Mesendoderm (in vitro differentiated cells): ENCODE results near the gene MMEL1.

Experiments used
- DNase-seq: peaks from one replicate; pipeline ENCODE4 v3.0.0; 2013
- H2AK5ac ChIP-seq: 2 replicates; pipeline ENCODE4 v1.6.1; 2013; ENCODE audit warnings: low read length, inconsistent platforms
- H2BK120ac ChIP-seq: 2 replicates; pipeline ENCODE4 v1.6.1; 2013; ENCODE audit warnings: low read depth, mild to moderate bottlenecking, low read length, moderate library complexity, mixed read lengths
- H2BK15ac ChIP-seq: replicated peaks from 2 replicates; pipeline ENCODE4 v1.6.1; 2013; ENCODE audit warnings: low read depth, mild to moderate bottlenecking, moderate library complexity
- H2BK5ac ChIP-seq: 2 replicates; pipeline ENCODE4 v1.6.1; 2013; ENCODE audit warnings: low read length, inconsistent platforms
- H3K18ac ChIP-seq: 2 replicates; pipeline ENCODE4 v1.6.1; 2013; ENCODE audit warnings: mild to moderate bottlenecking, low read length, mixed read lengths
- H3K23ac ChIP-seq: one replicate; pipeline ENCODE4 v1.6.1; 2013; ENCODE audit warnings: low read length
- H3K27ac ChIP-seq: 2 replicates; pipeline ENCODE4 v1.5.1; 2013; ENCODE audit warnings: low read depth, mild to moderate bottlenecking, inconsistent platforms, low read length, moderate library complexity
- H3K27me3 ChIP-seq: 2 replicates; pipeline ENCODE4 v1.6.1; 2013; ENCODE audit warnings: low read length, control low read depth, mild to moderate bottlenecking, inconsistent platforms; ENCODE audit not compliant: insufficient read depth, poor library complexity
- H3K36me3 ChIP-seq: 2 replicates; pipeline ENCODE4 v1.6.1; 2013; ENCODE audit warnings: low read length, inconsistent platforms; ENCODE audit not compliant: control insufficient read depth, insufficient read depth
- H3K4ac ChIP-seq: one replicate; pipeline ENCODE4 v1.6.1; 2013; ENCODE audit warnings: low read depth, mild to moderate bottlenecking, low read length, moderate library complexity
- H3K4me1 ChIP-seq: 2 replicates; pipeline ENCODE4 v1.6.1; 2013; ENCODE audit warnings: low read depth, low read length, inconsistent platforms; ENCODE audit not compliant: control insufficient read depth
- H3K4me2 ChIP-seq: 2 replicates; pipeline ENCODE4 v1.6.1; 2013; ENCODE audit warnings: low read length
- H3K4me3 ChIP-seq: 2 replicates; pipeline ENCODE4 v1.5.1; 2013; ENCODE audit warnings: mild to moderate bottlenecking, low read length
- H3K56ac ChIP-seq: one replicate; pipeline ENCODE4 v1.6.1; 2013; ENCODE audit warnings: low read length
- H3K79me1 ChIP-seq: 2 replicates; pipeline ENCODE4 v1.6.1; 2013; ENCODE audit warnings: low read length, inconsistent platforms
- H3K79me2 ChIP-seq: 2 replicates; pipeline ENCODE4 v1.6.1; 2013; ENCODE audit warnings: mild to moderate bottlenecking, low read length; ENCODE audit not compliant: control insufficient read depth, insufficient read depth
- H3K9ac ChIP-seq: 2 replicates; pipeline ENCODE4 v1.6.1; 2013; ENCODE audit warnings: low read length, inconsistent platforms
- H4K5ac ChIP-seq: one replicate; pipeline ENCODE4 v1.6.1; 2013; ENCODE audit warnings: low read length
- H4K8ac ChIP-seq: one replicate; pipeline ENCODE4 v1.6.1; 2013; ENCODE audit warnings: low read depth, mild to moderate bottlenecking, control low read depth, low read length, moderate library complexity
- WGBS: extraction: QIAGEN DNeasy Blood & Tissue Kit; methylation state at CpG from one replicate; pipeline ENCODE4 v1.1.7; 2013; ENCODE audit warnings: low lambda C conversion rate, missing lambda C conversion rate; ENCODE audit not compliant: insufficient coverage; ENCODE audit errors: extremely low coverage; 5-methylcytosine and 5-hydroxymethylcytosine counted together

The MMEL1 gene

GRCh38 chr1:2596530-2597333 is 36.1 kb downstream of the MMEL1 start:
- no peaks in the 10 kb centered on the region for H3K79me1 ChIP-seq
- no peak overlapping the region for H3K4me2 ChIP-seq
- no peak overlapping the region for H3K23ac ChIP-seq
- H3K56ac ChIP-seq: no peak overlapping the region
- no peak overlapping the region for H2BK15ac ChIP-seq
- no peak overlapping the region for H2AK5ac ChIP-seq
- H4K5ac ChIP-seq: no peak overlapping the region
- no CpG with 5 or more reads among the region's 28 CpGs for WGBS
- H3K79me2 ChIP-seq: no peaks in the 10 kb centered on the region
- H4K8ac ChIP-seq: no peak overlapping the region
- DNase-seq: no peak
- H3K36me3 ChIP-seq: no peaks in the 10 kb centered on the region
- H3K4ac ChIP-seq: no peak overlapping the region
- no peak overlapping the region for H3K18ac ChIP-seq
- no peaks in the 10 kb centered on the region for H3K4me1 ChIP-seq
- H2BK5ac ChIP-seq: no peak overlapping the region
- H3K27me3 ChIP-seq: no peaks in the 10 kb centered on the region
- no peak overlapping the region for H2BK120ac ChIP-seq
- no peak overlapping the region for H3K9ac ChIP-seq
- no peak overlapping the region for H3K4me3 ChIP-seq
- no peak overlapping the region for H3K27ac ChIP-seq

GRCh38 chr1:2595812-2596529 is 36.8 kb downstream of the MMEL1 start:
- H3K4me2 ChIP-seq: no peak overlapping the region
- H3K9ac ChIP-seq: no peak overlapping the region
- no peak overlapping the region for H2BK15ac ChIP-seq
- H3K79me1 ChIP-seq: no peaks in the 10 kb centered on the region
- no peak overlapping the region for H4K8ac ChIP-seq
- H3K27ac ChIP-seq: no peak overlapping the region
- no peak for DNase-seq
- no peaks in the 10 kb centered on the region for H3K79me2 ChIP-seq
- H2BK5ac ChIP-seq: no peak overlapping the region
- no peaks in the 10 kb centered on the region for H3K4me1 ChIP-seq
- no peak overlapping the region for H3K56ac ChIP-seq
- no peak overlapping the region for H3K18ac ChIP-seq
- no peaks in the 10 kb centered on the region for H3K36me3 ChIP-seq
- no peak overlapping the region for H3K23ac ChIP-seq
- H3K27me3 ChIP-seq: no peaks in the 10 kb centered on the region
- H3K4me3 ChIP-seq: no peak overlapping the region
- H4K5ac ChIP-seq: no peak overlapping the region
- no CpG with 5 or more reads among the region's 31 CpGs for WGBS
- no peak overlapping the region for H2AK5ac ChIP-seq
- H3K4ac ChIP-seq: no peak overlapping the region
- no peak overlapping the region for H2BK120ac ChIP-seq

- WGBS: no CpG with 5 or more reads among the region's 19 CpGs
- Histone ChIP-seq H3K79me2 (no peaks in the 10 kb centered on the region), H3K4me1 (no peaks in the 10 kb centered on the region)
Measured at GRCh38 chr1:2595261-2595811, 37.5 kb downstream of the MMEL1 start.

GRCh38 chr1:2594641-2595131 is 38.1 kb downstream of the MMEL1 start:
- DNase-seq: no peak
- H3K27ac ChIP-seq: no peak overlapping the region
- no peak overlapping the region for H3K18ac ChIP-seq
- H2BK5ac ChIP-seq: no peak overlapping the region
- no peak overlapping the region for H3K23ac ChIP-seq
- H3K36me3 ChIP-seq: no peaks in the 10 kb centered on the region
- H3K79me1 ChIP-seq: no peaks in the 10 kb centered on the region
- H3K4ac ChIP-seq: no peak overlapping the region
- H4K8ac ChIP-seq: no peak overlapping the region
- no peak overlapping the region for H2AK5ac ChIP-seq
- no CpG with 5 or more reads among the region's 17 CpGs for WGBS
- no peak overlapping the region for H3K4me3 ChIP-seq
- no peak overlapping the region for H3K9ac ChIP-seq
- no peak overlapping the region for H4K5ac ChIP-seq
- H3K4me2 ChIP-seq: no peak overlapping the region
- no peaks in the 10 kb centered on the region for H3K79me2 ChIP-seq
- H3K4me1 ChIP-seq: no peaks in the 10 kb centered on the region
- no peak overlapping the region for H2BK120ac ChIP-seq
- H3K56ac ChIP-seq: no peak overlapping the region
- no peaks in the 10 kb centered on the region for H3K27me3 ChIP-seq
- H2BK15ac ChIP-seq: no peak overlapping the region

More at GRCh38 chr1:2595261-2595811, 37.5 kb downstream of the MMEL1 start:
- Histone ChIP-seq H2BK5ac (no peak overlapping the region), H3K23ac (no peak overlapping the region), H3K79me1 (no peaks in the 10 kb centered on the region), H3K4me2 (no peak overlapping the region), H3K36me3 (no peaks in the 10 kb centered on the region), H2BK120ac (no peak overlapping the region), H3K4me3 (no peak overlapping the region), H3K18ac (no peak overlapping the region), H3K27me3 (no peaks in the 10 kb centered on the region), H3K4ac (no peak overlapping the region), H3K27ac (no peak overlapping the region), H3K9ac (no peak overlapping the region), H2BK15ac (no peak overlapping the region), H4K8ac (no peak overlapping the region), H2AK5ac (no peak overlapping the region), H3K56ac (no peak overlapping the region), H4K5ac (no peak overlapping the region)
- no peak for DNase-seq

- no peak overlapping the region for H3K4me3 ChIP-seq
- H2AK5ac ChIP-seq: no peak overlapping the region
- H2BK5ac ChIP-seq: no peak overlapping the region
- no peak overlapping the region for H3K56ac ChIP-seq
- no peaks in the 10 kb centered on the region for H3K36me3 ChIP-seq
- H3K4me2 ChIP-seq: no peak overlapping the region
- no peak overlapping the region for H3K23ac ChIP-seq
- no peak overlapping the region for H2BK120ac ChIP-seq
- no peak for DNase-seq
- no peak overlapping the region for H3K18ac ChIP-seq
- H2BK15ac ChIP-seq: no peak overlapping the region
- no peaks in the 10 kb centered on the region for H3K4me1 ChIP-seq
- no peaks in the 10 kb centered on the region for H3K79me2 ChIP-seq
- no peak overlapping the region for H4K5ac ChIP-seq
- no peak overlapping the region for H3K4ac ChIP-seq
- H3K27ac ChIP-seq: no peak overlapping the region
- no peaks in the 10 kb centered on the region for H3K27me3 ChIP-seq
- no peaks in the 10 kb centered on the region for H3K79me1 ChIP-seq
- H4K8ac ChIP-seq: no peak overlapping the region
- WGBS: no CpG with 5 or more reads among the region's 20 CpGs
- H3K9ac ChIP-seq: no peak overlapping the region
Measured at GRCh38 chr1:2594001-2594640, 38.7 kb downstream of the MMEL1 start.
